BLaER1 (cell line): ENCODE measurements around the gene MAML3.

ENCODE experiments used
- H3K27ac ChIP-seq: shearing (Covaris generic); formaldehyde crosslinking; 2 replicates; pipeline ENCODE4 v1.8.1; 2022
- H3K27me3 ChIP-seq: shearing (Covaris generic); formaldehyde crosslinking; 2 replicates; pipeline ENCODE4 v1.8.1; 2022
- H3K36me3 ChIP-seq: shearing (Covaris generic); formaldehyde crosslinking; 2 replicates; pipeline ENCODE4 v1.8.1; 2022
- H3K4me1 ChIP-seq: shearing (Covaris generic); formaldehyde crosslinking; 2 replicates; pipeline ENCODE4 v1.8.1; 2022
- H3K4me2 ChIP-seq: shearing (Covaris generic); formaldehyde crosslinking; 2 replicates; pipeline ENCODE4 v1.8.1; 2022
- H3K4me3 ChIP-seq: shearing (Covaris generic); formaldehyde crosslinking; 2 replicates; pipeline ENCODE4 v1.8.1; 2022
- H3K9ac ChIP-seq: shearing (Covaris generic); formaldehyde crosslinking; 2 replicates; pipeline ENCODE4 v1.8.1; 2022
- H3K9me3 ChIP-seq: shearing (Covaris generic); formaldehyde crosslinking; 2 replicates; pipeline ENCODE4 v1.8.1; 2022
- H4K20me1 ChIP-seq: shearing (Covaris generic); formaldehyde crosslinking; 2 replicates; pipeline ENCODE4 v1.8.1; 2022
- Cebpa-rat ChIP-seq: shearing (Covaris generic); IDR thresholded peaks from 2 replicates; pipeline ENCODE4 v1.8.1; 2022

Gene MAML3

GRCh38 chr4:139919004-139919403, 235.0 kb downstream of the MAML3 start:
- Histone ChIP-seq H3K4me1 (peaks cover 8% of the 10 kb centered on the region; the same call in 1 of the 2 replicates), H3K27me3 (no peaks in the 10 kb centered on the region), H3K27ac (no peak overlapping the region), H3K4me2 (no peak overlapping the region), H3K36me3 (no peaks in the 10 kb centered on the region), H3K9ac (no peak overlapping the region), H3K4me3 (no peak overlapping the region), H3K9me3 (no peaks in the 10 kb centered on the region), H4K20me1 (peaks cover 76% of the 10 kb centered on the region)
- TF ChIP-seq Cebpa-rat = no peak

- no peak overlapping the region for H3K27ac ChIP-seq
Measured at GRCh38 chr4:139918591-139918990, 235.4 kb downstream of the MAML3 start.

GRCh38 chr4:139917896-139918295, 236.1 kb downstream of the MAML3 start:
- Histone ChIP-seq H3K9me3 (no peaks in the 10 kb centered on the region), H3K4me1 (peaks cover 8% of the 10 kb centered on the region; the same call in 1 of the 2 replicates), H3K27ac (no peak overlapping the region), H4K20me1 (peaks cover 73% of the 10 kb centered on the region), H3K4me2 (no peak overlapping the region), H3K27me3 (no peaks in the 10 kb centered on the region), H3K36me3 (no peaks in the 10 kb centered on the region), H3K9ac (no peak overlapping the region), H3K4me3 (no peak overlapping the region)
- TF ChIP-seq Cebpa-rat = no peak

More at GRCh38 chr4:139918591-139918990, 235.4 kb downstream of the MAML3 start:
- no peak overlapping the region for H3K4me3 ChIP-seq
- peaks cover 8% of the 10 kb centered on the region; the same call in 1 of the 2 replicates for H3K4me1 ChIP-seq
- no peaks in the 10 kb centered on the region for H3K36me3 ChIP-seq
- peaks cover 76% of the 10 kb centered on the region for H4K20me1 ChIP-seq
- TF ChIP-seq Cebpa-rat = no peak
- no peak overlapping the region for H3K4me2 ChIP-seq
- H3K9ac ChIP-seq = no peak overlapping the region
- no peaks in the 10 kb centered on the region for H3K27me3 ChIP-seq
- H3K9me3 ChIP-seq = no peaks in the 10 kb centered on the region

- Histone ChIP-seq H4K20me1 (peaks cover 60% of the 10 kb centered on the region), H3K4me1 (peaks cover 8% of the 10 kb centered on the region; the same call in 1 of the 2 replicates), H3K27me3 (no peaks in the 10 kb centered on the region), H3K4me3 (no peak overlapping the region), H3K36me3 (no peaks in the 10 kb centered on the region), H3K9ac (no peak overlapping the region), H3K27ac (no peak overlapping the region), H3K9me3 (no peaks in the 10 kb centered on the region), H3K4me2 (no peak overlapping the region)
- TF ChIP-seq Cebpa-rat = no peak
Measured at GRCh38 chr4:139916041-139916440, 237.9 kb downstream of the MAML3 start.

- H3K4me3 ChIP-seq = no peak overlapping the region
- H3K9me3 ChIP-seq = no peaks in the 10 kb centered on the region
- no peak overlapping the region for H3K9ac ChIP-seq
- H3K27me3 ChIP-seq = no peaks in the 10 kb centered on the region
- no peak overlapping the region for H3K27ac ChIP-seq
- no peak overlapping the region for H3K4me2 ChIP-seq
- peaks cover 50% of the 10 kb centered on the region for H4K20me1 ChIP-seq
- no peak for TF ChIP-seq Cebpa-rat
- no peaks in the 10 kb centered on the region for H3K36me3 ChIP-seq
- H3K4me1 ChIP-seq = peaks cover 5% of the 10 kb centered on the region; the same call in 1 of the 2 replicates
Measured at GRCh38 chr4:139915037-139915436, 238.9 kb downstream of the MAML3 start.

GRCh38 chr4:139913995-139914598, 239.9 kb downstream of the MAML3 start:
- Histone ChIP-seq H3K9ac (no peak overlapping the region), H3K4me1 (no peaks in the 10 kb centered on the region), H3K4me2 (no peak overlapping the region), H3K4me3 (no peak overlapping the region), H3K36me3 (0 out of 2 replicates have a peak, but pooled peaks cover 3% of the 10 kb centered on the region), H4K20me1 (peaks cover 44% of the 10 kb centered on the region), H3K27ac (no peak overlapping the region), H3K9me3 (no peaks in the 10 kb centered on the region), H3K27me3 (no peaks in the 10 kb centered on the region)
- no peak for TF ChIP-seq Cebpa-rat

GRCh38 chr4:139913398-139913990, 240.5 kb downstream of the MAML3 start:
- Histone ChIP-seq H3K4me3 (no peak overlapping the region), H3K27ac (no peak overlapping the region), H3K9ac (no peak overlapping the region), H3K9me3 (no peaks in the 10 kb centered on the region), H3K4me2 (no peak overlapping the region), H3K36me3 (0 out of 2 replicates have a peak, but pooled peaks cover 6% of the 10 kb centered on the region), H3K4me1 (no peaks in the 10 kb centered on the region), H3K27me3 (no peaks in the 10 kb centered on the region), H4K20me1 (peaks cover 39% of the 10 kb centered on the region)
- no peak for TF ChIP-seq Cebpa-rat

- no peaks in the 10 kb centered on the region for H3K4me1 ChIP-seq
- H3K9me3 ChIP-seq = no peaks in the 10 kb centered on the region
- no peak overlapping the region for H3K4me2 ChIP-seq
- H3K9ac ChIP-seq = no peak overlapping the region
- H3K36me3 ChIP-seq = 0 out of 2 replicates have a peak, but pooled peaks cover 6% of the 10 kb centered on the region
- no peak overlapping the region for H3K4me3 ChIP-seq
- no peaks in the 10 kb centered on the region for H3K27me3 ChIP-seq
- no peak for TF ChIP-seq Cebpa-rat
- H3K27ac ChIP-seq = no peak overlapping the region
- peaks cover 39% of the 10 kb centered on the region for H4K20me1 ChIP-seq
Measured at GRCh38 chr4:139912445-139912844, 241.5 kb downstream of the MAML3 start.

- H3K4me3 ChIP-seq = no peak overlapping the region
Measured at GRCh38 chr4:139910106-139910505, 243.9 kb downstream of the MAML3 start.

More at GRCh38 chr4:139910106-139910505, 243.9 kb downstream of the MAML3 start:
- H3K27ac ChIP-seq = no peak overlapping the region
- H4K20me1 ChIP-seq = peaks cover 25% of the 10 kb centered on the region
- no peak overlapping the region for H3K9ac ChIP-seq
- TF ChIP-seq Cebpa-rat = no peak
- H3K36me3 ChIP-seq = peaks cover 16% of the 10 kb centered on the region; the same call in 1 of the 2 replicates
- H3K9me3 ChIP-seq = peaks cover 11% of the 10 kb centered on the region
- H3K4me2 ChIP-seq = no peak overlapping the region
- no peaks in the 10 kb centered on the region for H3K4me1 ChIP-seq
- H3K27me3 ChIP-seq = no peaks in the 10 kb centered on the region
